Common myeloid progenitor, CD34-positive (primary cell): ENCODE results near the gene FBN3.

ENCODE experiments used
- CTCF ChIA-PET: fragments of 350-600 bp; sonication (Branson Sonifier 250); formaldehyde crosslinking; loops from one replicate; lab custom pipeline; 2021; ENCODE audit warnings: antibody characterized with exemption; lab: Charles Lee
- POLR2A ChIA-PET: fragments of 350-600 bp; sonication (Branson Sonifier 250); formaldehyde crosslinking; loops from one replicate; lab custom pipeline; 2021; ENCODE audit warnings: antibody characterized with exemption; lab: Charles Lee
- DNase-seq, 3 donors: peaks; one replicate each; pipeline versions ENCODE4 v3.0.0 to v3.0.0-alpha.2; 2013
- H3K27ac ChIP-seq, 2 experiments: 1 replicate in 1 of 2; 2 replicates in 1 of 2; pipeline ENCODE4 v1.7.0; 2013; ENCODE audit warnings: inconsistent platforms in 2 of 2, low read length in 2 of 2, mild to moderate bottlenecking in 2 of 2, low read depth in 1 of 2, moderate library complexity in 1 of 2; ENCODE audit not compliant: severe bottlenecking in 2 of 2, insufficient read depth in 1 of 2, poor library complexity in 1 of 2
- H3K27me3 ChIP-seq, 5 experiments: replicated peaks in 2 of 5; 1 replicate in 3 of 5; 2 replicates in 2 of 5; pipeline versions ENCODE4 v1.6.1 to v1.7.0; 2013; ENCODE audit warnings: low read length in 4 of 5, mild to moderate bottlenecking in 2 of 5, moderate library complexity in 2 of 5, inconsistent platforms in 1 of 5; ENCODE audit not compliant: insufficient read depth in 5 of 5, control insufficient read depth in 4 of 5
- H3K36me3 ChIP-seq, 4 experiments: 1 replicate in 2 of 4; 2 replicates in 2 of 4; pipeline versions ENCODE4 v1.6.1 to v1.7.0; 2013; ENCODE audit warnings: low read length in 3 of 4, control low read depth in 1 of 4, mild to moderate bottlenecking in 1 of 4; ENCODE audit not compliant: control insufficient read depth in 4 of 4, insufficient read depth in 4 of 4
- H3K4me1 ChIP-seq, 4 experiments: 1 replicate in 3 of 4; 2 replicates in 1 of 4; pipeline versions ENCODE4 v1.6.1 to v1.7.1; 2013; ENCODE audit warnings: low read length in 3 of 4, mild to moderate bottlenecking in 3 of 4, control low read depth in 1 of 4, inconsistent platforms in 1 of 4, moderate library complexity in 1 of 4; ENCODE audit not compliant: control insufficient read depth in 4 of 4, insufficient read depth in 4 of 4; ENCODE audit errors: control extremely low read depth in 1 of 4
- H3K4me3 ChIP-seq, 7 experiments: 1 replicate in 4 of 7; 2 replicates in 3 of 7; pipeline versions ENCODE4 v1.5.1 to v1.7.0; 2013; ENCODE audit warnings: mild to moderate bottlenecking in 7 of 7, low read length in 6 of 7, moderate library complexity in 6 of 7, inconsistent platforms in 2 of 7, low read depth in 2 of 7, control low read depth in 1 of 7; ENCODE audit not compliant: insufficient read depth in 4 of 7, control insufficient read depth in 1 of 7; ENCODE audit errors: extremely low read depth in 1 of 7
- H3K9me3 ChIP-seq, 5 experiments: 1 replicate in 4 of 5; 2 replicates in 1 of 5; pipeline versions ENCODE4 v1.6.1 to v1.7.1; 2013; ENCODE audit warnings: low read length in 4 of 5, mild to moderate bottlenecking in 2 of 5, inconsistent platforms in 1 of 5, low read depth in 1 of 5, moderate library complexity in 1 of 5; ENCODE audit not compliant: control insufficient read depth in 4 of 5, insufficient read depth in 2 of 5; ENCODE audit errors: control extremely low read depth in 1 of 5
- WGBS: methylation state at CpG from one replicate; pipeline ENCODE4 v1.1.5; 2013; ENCODE audit not compliant: insufficient coverage; 5-methylcytosine and 5-hydroxymethylcytosine counted together

The FBN3 gene

GRCh38 chr19:8110931-8111330 lies 38.5 kb downstream of the FBN3 start:
- Histone ChIP-seq H3K36me3 (no peaks in the 10 kb centered on the region), H3K4me3 (no peak overlapping the region), H3K4me1 (no peaks in the 10 kb centered on the region), H3K27me3 (peaks cover 0 to 31% (median 8%) of the 10 kb centered on the region in 5 experiments), H3K27ac (no peak overlapping the region), H3K9me3 (peaks cover 0 to 2% (median 0%) of the 10 kb centered on the region in 5 experiments)
- no peak for DNase-seq
- CTCF ChIA-PET: no interaction called here
- POLR2A ChIA-PET: no interaction called here
- 96% methylated on average over 16 of the region's 16 CpGs for WGBS

- Histone ChIP-seq H3K27ac (no peak overlapping the region), H3K36me3 (no peaks in the 10 kb centered on the region), H3K27me3 (peaks cover 0 to 31% (median 8%) of the 10 kb centered on the region in 5 experiments), H3K9me3 (peaks cover 0 to 2% (median 0%) of the 10 kb centered on the region in 5 experiments), H3K4me1 (no peaks in the 10 kb centered on the region), H3K4me3 (no peak overlapping the region)
- no peak for DNase-seq
- 94% methylated on average over 5 of the region's 7 CpGs for WGBS
- CTCF ChIA-PET: no interaction called here
- POLR2A ChIA-PET: interaction anchor here (1.1 kb wide), 1 partner anchor 30 kb away, joined by 3 read pairs; no protein-coding TSS in a partner anchor
These were observed 39.3 kb downstream of the FBN3 start for GRCh38 chr19:8109890-8110662.

DNA sequence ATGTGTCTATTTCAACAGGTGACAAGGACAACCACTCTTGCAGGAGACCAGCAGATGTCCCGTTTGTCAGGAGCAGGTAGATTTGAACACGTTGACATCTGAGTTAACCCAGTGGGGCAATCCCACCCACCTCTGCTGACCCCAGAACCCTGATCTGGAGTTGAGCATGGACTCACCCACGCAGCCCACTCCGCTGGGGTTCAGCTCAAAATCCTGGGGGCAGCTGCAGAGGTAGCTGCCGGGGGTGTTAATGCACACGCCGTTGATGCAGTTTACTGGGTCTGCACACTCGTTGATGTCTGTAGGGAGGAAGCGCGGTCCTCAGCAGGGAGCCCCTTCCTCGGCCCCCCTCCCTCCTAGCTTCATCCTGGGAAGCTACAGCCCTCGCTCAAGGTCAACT lies 39.9 kb downstream of the FBN3 start:
- no peak overlapping the region for H3K27ac ChIP-seq
- no peak overlapping the region for H3K4me3 ChIP-seq
- POLR2A ChIA-PET: interaction anchor here (1.1 kb wide), 1 partner anchor 30 kb away, joined by 3 read pairs; no protein-coding TSS in a partner anchor
- WGBS: 82% methylated on average over 12 of the region's 12 CpGs
- H3K9me3 ChIP-seq: peaks cover 0 to 2% (median 0%) of the 10 kb centered on the region in 5 experiments
- CTCF ChIA-PET: no interaction called here
- peaks cover 0 to 31% (median 8%) of the 10 kb centered on the region in 5 experiments for H3K27me3 ChIP-seq
- no peaks in the 10 kb centered on the region for H3K4me1 ChIP-seq
- no peak for DNase-seq
- no peaks in the 10 kb centered on the region for H3K36me3 ChIP-seq

DNA sequence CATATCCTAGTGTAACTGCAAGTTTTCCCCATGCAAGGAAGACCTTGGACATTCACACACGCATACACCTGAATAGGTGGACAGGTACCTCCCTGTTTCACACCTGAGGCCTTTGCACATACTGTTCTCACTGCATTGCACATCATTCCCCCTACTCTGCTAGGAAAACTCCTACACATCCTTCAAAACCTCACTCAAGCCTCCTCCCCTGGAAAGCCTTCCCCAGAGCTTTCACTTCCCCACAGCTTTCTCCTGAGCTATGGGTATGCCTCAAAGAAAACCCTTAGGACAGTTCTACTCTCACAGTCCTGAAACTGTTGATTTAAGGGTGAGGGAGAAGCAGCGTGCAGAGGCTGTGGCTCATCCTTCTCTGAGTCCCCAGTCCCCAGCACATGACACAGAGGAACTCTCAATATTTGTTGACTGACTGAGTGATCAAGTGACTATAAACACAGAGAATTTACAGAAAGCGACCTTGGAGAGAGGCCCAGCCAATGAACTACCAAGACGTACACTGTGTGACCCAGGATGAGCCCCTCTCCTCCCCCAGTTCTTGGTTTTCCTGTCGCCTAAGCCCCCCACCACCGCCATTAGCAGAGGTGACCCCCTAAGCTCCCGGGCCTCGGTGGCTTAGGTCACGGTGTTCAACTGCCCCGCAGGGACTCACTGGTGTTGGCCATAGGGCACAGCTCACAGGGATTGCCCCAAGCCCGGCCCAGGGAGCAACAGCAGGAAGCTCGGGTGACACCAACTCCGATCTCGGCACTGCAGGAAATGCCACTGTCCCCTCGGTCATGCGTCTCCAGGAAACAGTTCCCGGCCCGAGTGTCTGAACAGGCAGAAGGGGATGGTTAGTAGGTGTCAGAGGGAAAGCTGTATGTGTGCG lies 40.6 kb downstream of the FBN3 start:
- Histone ChIP-seq H3K27ac (no peak overlapping the region), H3K4me3 (no peak overlapping the region), H3K4me1 (no peaks in the 10 kb centered on the region), H3K36me3 (no peaks in the 10 kb centered on the region), H3K9me3 (peaks cover 0 to 2% (median 0%) of the 10 kb centered on the region in 5 experiments), H3K27me3 (peaks cover 0 to 31% (median 8%) of the 10 kb centered on the region in 5 experiments)
- DNase-seq: no peak
- 59% methylated on average over 16 of the region's 19 CpGs for WGBS
- POLR2A ChIA-PET: interaction anchor here (1.1 kb wide), 1 partner anchor 31 kb away, joined by 3 read pairs; no protein-coding TSS in a partner anchor
- CTCF ChIA-PET: no interaction called here

GRCh38 chr19:8107301-8107903 lies 42.0 kb downstream of the FBN3 start:
- Histone ChIP-seq H3K27ac (no peak overlapping the region), H3K4me3 (no peak overlapping the region), H3K4me1 (no peaks in the 10 kb centered on the region), H3K27me3 (peaks cover 0 to 31% (median 5%) of the 10 kb centered on the region in 5 experiments), H3K36me3 (no peaks in the 10 kb centered on the region), H3K9me3 (peaks cover 0 to 2% (median 0%) of the 10 kb centered on the region in 5 experiments)
- WGBS: 89% methylated on average over 2 of the region's 2 CpGs
- ChIA-PET POLR2A (no interaction called here), CTCF (no interaction called here)
- DNase-seq: no peak

- DNase-seq: no peak
- ChIA-PET CTCF (no interaction called here), POLR2A (no interaction called here)
- Histone ChIP-seq H3K36me3 (no peaks in the 10 kb centered on the region), H3K27me3 (peaks cover 0 to 31% (median 5%) of the 10 kb centered on the region in 5 experiments), H3K4me3 (no peak overlapping the region), H3K4me1 (no peaks in the 10 kb centered on the region), H3K9me3 (peaks cover 0 to 2% (median 0%) of the 10 kb centered on the region in 5 experiments), H3K27ac (no peak overlapping the region)
- no CpG with 5 or more reads among the region's 2 CpGs for WGBS
These were observed 43.9 kb downstream of the FBN3 start for GRCh38 chr19:8105471-8105870.
